CD4-positive, alpha-beta T cell treated with Interleukin-10 for 1 hour (primary cell): ENCODE results near the gene HOXC13.

Experiments
- DNase-seq: peaks from one replicate; pipeline ENCODE4 v3.0.0-alpha.2; 2020

HOXC13 gene

GRCh38 chr12:53995378-53996239, 57.0 kb downstream of the HOXC13 start:
- DNase-seq, result no peak
